Naive B cell (primary cell): Measurements from ENCODE around the gene PRPF40B. TPM values are rescaled to one million over a fixed set of nuclear protein-coding genes. Genes with fewer than 3 reads are reported as not detected.

Source experiments
- ATAC-seq, 2 donors: fragments of 150-1000 bp; cut with Tn5 transposase; 2 replicates each; pipeline ENCODE4 v1.10.0; 2021; ENCODE audit warnings: low read depth in 2 of 2, mild to moderate bottlenecking in 2 of 2, moderate library complexity in 2 of 2
- DNase-seq: peaks from one replicate; pipeline ENCODE4 v3.0.0; 2022
- H3K27ac Mint-ChIP-seq, 6 donors: one replicate each; pipeline ENCODE4 v1.8.0; 2020 to 2022; ENCODE audit warnings: mild to moderate bottlenecking in 6 of 6, mixed read lengths in 6 of 6, moderate library complexity in 5 of 6, inconsistent platforms in 2 of 6
- H3K27me3 Mint-ChIP-seq, 3 donors: one replicate each; pipeline ENCODE4 v1.8.0; 2021 to 2022; ENCODE audit warnings: mixed read lengths in 3 of 3, mild to moderate bottlenecking in 1 of 3
- H3K36me3 Mint-ChIP-seq, 2 donors: one replicate each; pipeline ENCODE4 v1.8.0; 2020 to 2022; ENCODE audit warnings: mixed read lengths in 2 of 2, inconsistent platforms in 1 of 2, mild to moderate bottlenecking in 1 of 2
- H3K4me1 Mint-ChIP-seq, 3 donors: one replicate each; pipeline ENCODE4 v1.8.0; 2020 to 2022; ENCODE audit warnings: mixed read lengths in 3 of 3, inconsistent platforms in 1 of 3, mild to moderate bottlenecking in 1 of 3, moderate library complexity in 1 of 3
- H3K4me3 Mint-ChIP-seq, 8 donors: one replicate each; pipeline ENCODE4 v1.8.0; 2020 to 2022; ENCODE audit warnings: mild to moderate bottlenecking in 8 of 8, mixed read lengths in 8 of 8, moderate library complexity in 8 of 8, inconsistent platforms in 2 of 8
- H3K9me3 Mint-ChIP-seq, 7 donors: one replicate each; pipeline ENCODE4 v1.8.0; 2020 to 2022; ENCODE audit warnings: mixed read lengths in 7 of 7, mild to moderate bottlenecking in 5 of 7, inconsistent platforms in 2 of 7, moderate library complexity in 1 of 7
- polyA plus RNA-seq, 6 donors: library from polyadenylated mRNA; unstranded; fragments of 300-500 nt; fragmentation: Illumina TruSeq; gene quantifications; one replicate each; pipeline ENCODE4 v1.2.3, GENCODE V29; 2021; ENCODE audit warnings: low read depth in 6 of 6

PRPF40B gene
- polyA plus RNA-seq, 6 donors from 2014 or later: 1.3 to 3.4 (median 2.0) TPM

- Mint-ChIP-seq H3K4me1 (peaks cover 26 to 33% (median 27%) of the 10 kb centered on the region in 3 donors), H3K27me3 (no peaks in the 10 kb centered on the region), H3K9me3 (no peaks in the 10 kb centered on the region), H3K4me3 (no peak overlapping the region), H3K36me3 (no peaks in the 10 kb centered on the region), H3K27ac (no peak overlapping the region)
- no peak for DNase-seq
- no peak for ATAC-seq
These were observed 10.5 kb downstream of the PRPF40B start for GRCh38 chr12:49633703-49634345.

GRCh38 chr12:49635036-49635435 is 11.7 kb downstream of the PRPF40B start:
- peaks cover 33 to 42% (median 35%) of the 10 kb centered on the region in 3 donors for H3K4me1 Mint-ChIP-seq

GRCh38 chr12:49635656-49636055 is 12.3 kb downstream of the PRPF40B start:
- H3K4me3 Mint-ChIP-seq: no peak overlapping the region

More at GRCh38 chr12:49635036-49635435, 11.7 kb downstream of the PRPF40B start:
- ATAC-seq (no peak), DNase-seq (no peak)
- Mint-ChIP-seq H3K36me3 (no peaks in the 10 kb centered on the region), H3K4me3 (no peak overlapping the region), H3K9me3 (no peaks in the 10 kb centered on the region), H3K27me3 (no peaks in the 10 kb centered on the region), H3K27ac (peak overlapping the region in 2 of 6 donors; percentile 57 to 79)

GRCh38 chr12:49636574-49636973 is 13.2 kb downstream of the PRPF40B start:
- Mint-ChIP-seq H3K4me3 (no peak overlapping the region), H3K9me3 (no peaks in the 10 kb centered on the region), H3K27me3 (no peaks in the 10 kb centered on the region), H3K27ac (peak overlapping the region in 5 of 6 donors; percentile 8 to 87 (median 29)), H3K4me1 (peaks cover 33 to 45% (median 45%) of the 10 kb centered on the region in 3 donors), H3K36me3 (no peaks in the 10 kb centered on the region)
- ATAC-seq (no peak), DNase-seq (no peak)

More at GRCh38 chr12:49635656-49636055, 12.3 kb downstream of the PRPF40B start:
- ATAC-seq: no peak
- H3K27ac Mint-ChIP-seq: peak overlapping the region in 2 of 6 donors; percentile 19 to 59
- no peaks in the 10 kb centered on the region for H3K9me3 Mint-ChIP-seq
- H3K36me3 Mint-ChIP-seq: no peaks in the 10 kb centered on the region
- H3K4me1 Mint-ChIP-seq: peaks cover 33 to 45% (median 42%) of the 10 kb centered on the region in 3 donors
- H3K27me3 Mint-ChIP-seq: no peaks in the 10 kb centered on the region
- no peak for DNase-seq

GRCh38 chr12:49636979-49637755 is 13.8 kb downstream of the PRPF40B start:
- peak; percentile 40 for DNase-seq
- Mint-ChIP-seq H3K36me3 (no peaks in the 10 kb centered on the region), H3K27me3 (no peaks in the 10 kb centered on the region), H3K4me3 (no peak overlapping the region), H3K27ac (peak overlapping the region in 4 of 6 donors; percentile 13 to 86 (median 28)), H3K4me1 (peaks cover 28 to 45% (median 45%) of the 10 kb centered on the region in 3 donors), H3K9me3 (no peaks in the 10 kb centered on the region)
- peak; percentile 94 to 97 for ATAC-seq

GRCh38 chr12:49641748-49642369 is 18.5 kb downstream of the PRPF40B start:
- ATAC-seq (no peak), DNase-seq (no peak)
- Mint-ChIP-seq H3K27me3 (no peaks in the 10 kb centered on the region), H3K4me3 (no peak overlapping the region), H3K27ac (peak overlapping the region in 1 of 6 donors; percentile 70), H3K9me3 (no peaks in the 10 kb centered on the region), H3K4me1 (peaks cover 46 to 50% (median 48%) of the 10 kb centered on the region in 3 donors), H3K36me3 (peaks cover 0 to 10% of the 10 kb centered on the region in 2 donors)

GRCh38 chr12:49642370-49642802 is 19.0 kb downstream of the PRPF40B start:
- no peaks in the 10 kb centered on the region for H3K27me3 Mint-ChIP-seq
- peaks cover 0 to 10% of the 10 kb centered on the region in 2 donors for H3K36me3 Mint-ChIP-seq
- no peak for DNase-seq
- peak overlapping the region in 3 of 6 donors; percentile 6 to 78 (median 33) for H3K27ac Mint-ChIP-seq
- no peak for ATAC-seq
- H3K4me3 Mint-ChIP-seq: no peak overlapping the region
- H3K4me1 Mint-ChIP-seq: peaks cover 41 to 47% (median 45%) of the 10 kb centered on the region in 3 donors
- no peaks in the 10 kb centered on the region for H3K9me3 Mint-ChIP-seq

GRCh38 chr12:49643135-49643534 is 19.8 kb downstream of the PRPF40B start:
- Mint-ChIP-seq H3K4me1 (peaks cover 42 to 47% (median 43%) of the 10 kb centered on the region in 3 donors), H3K9me3 (no peaks in the 10 kb centered on the region), H3K27me3 (no peaks in the 10 kb centered on the region), H3K4me3 (no peak overlapping the region), H3K27ac (peak overlapping the region in 2 of 6 donors; percentile 24 to 47), H3K36me3 (peaks cover 0 to 10% of the 10 kb centered on the region in 2 donors)
- no peak for DNase-seq
- no peak for ATAC-seq

- Mint-ChIP-seq H3K4me3 (peak overlapping the region in 1 of 8 donors; percentile 33), H3K27ac (peak overlapping the region; percentile 75 to 93 (median 82)), H3K4me1 (peaks cover 37 to 43% (median 41%) of the 10 kb centered on the region in 3 donors), H3K27me3 (no peaks in the 10 kb centered on the region), H3K9me3 (no peaks in the 10 kb centered on the region), H3K36me3 (peaks cover 3 to 13% of the 10 kb centered on the region in 2 donors)
- peak; percentile 10 to 17 for ATAC-seq
- no peak for DNase-seq
These were observed 20.7 kb downstream of the PRPF40B start for GRCh38 chr12:49643961-49644619.

- no peaks in the 10 kb centered on the region for H3K27me3 Mint-ChIP-seq
- ATAC-seq (peak; percentile 98 to 99), DNase-seq (peak; percentile 81)
- H3K36me3 Mint-ChIP-seq: peaks cover 6 to 18% of the 10 kb centered on the region in 2 donors
- H3K4me1 Mint-ChIP-seq: peaks cover 32 to 39% (median 36%) of the 10 kb centered on the region in 3 donors
- peak overlapping the region in 7 of 8 donors; percentile 16 to 88 (median 71) for H3K4me3 Mint-ChIP-seq
- no peaks in the 10 kb centered on the region for H3K9me3 Mint-ChIP-seq
- H3K27ac Mint-ChIP-seq: peak overlapping the region; percentile 75 to 93 (median 82)
These were observed 21.2 kb downstream of the PRPF40B start for GRCh38 chr12:49644620-49644994.

GRCh38 chr12:49645146-49646039 is 22.0 kb downstream of the PRPF40B start:
- ATAC-seq: no peak
- H3K27ac Mint-ChIP-seq: peak overlapping the region; percentile 45 to 90 (median 78)

GRCh38 chr12:49646331-49646830 is 23.0 kb downstream of the PRPF40B start:
- H3K27me3 Mint-ChIP-seq: no peaks in the 10 kb centered on the region
- no peak overlapping the region for H3K4me3 Mint-ChIP-seq
- H3K9me3 Mint-ChIP-seq: no peaks in the 10 kb centered on the region
- peaks cover 28 to 37% (median 32%) of the 10 kb centered on the region in 3 donors for H3K4me1 Mint-ChIP-seq
- DNase-seq (no peak), ATAC-seq (no peak)
- peak overlapping the region in 3 of 6 donors; percentile 65 to 82 (median 79) for H3K27ac Mint-ChIP-seq
- H3K36me3 Mint-ChIP-seq: peaks cover 10 to 28% of the 10 kb centered on the region in 2 donors

More at GRCh38 chr12:49645146-49646039, 22.0 kb downstream of the PRPF40B start:
- no peak for DNase-seq
- H3K9me3 Mint-ChIP-seq: no peaks in the 10 kb centered on the region
- H3K4me1 Mint-ChIP-seq: peaks cover 32 to 33% (median 32%) of the 10 kb centered on the region in 3 donors
- H3K36me3 Mint-ChIP-seq: peaks cover 10 to 26% of the 10 kb centered on the region in 2 donors
- H3K4me3 Mint-ChIP-seq: peak overlapping the region in 5 of 8 donors; percentile 33 to 88 (median 71)
- no peaks in the 10 kb centered on the region for H3K27me3 Mint-ChIP-seq
